AG04450 (cell line): Measurements from ENCODE around the gene CCM2L. TPM values are rescaled to one million over a fixed set of nuclear protein-coding genes. Genes with fewer than 3 reads are reported as not detected.

ENCODE experiments used
- CTCF ChIA-PET: fragments of 300-600, 350-600 bp; formaldehyde crosslinking; extraction: SDS; loops from one replicate; lab custom pipeline; 2022; ENCODE audit warnings: antibody characterized with exemption, inconsistent platforms; lab: Charles Lee
- POLR2A ChIA-PET: fragments of 350-600 bp; formaldehyde crosslinking; extraction: SDS; loops from one replicate; lab custom pipeline; 2021; ENCODE audit warnings: antibody characterized with exemption, inconsistent platforms; lab: Yijun Ruan, JAX
- DNase-seq: peaks from one replicate; pipeline ENCODE4 v3.0.0-alpha.2; 2011; ENCODE audit warnings: low read depth, low spot score
- H3K27ac ChIP-seq: one replicate; pipeline ENCODE4 v1.5.1; 2012; ENCODE audit warnings: low read depth, low read length, control low read depth
- H3K27me3 ChIP-seq: one replicate; pipeline ENCODE4 v1.6.0; 2012; ENCODE audit warnings: low read length; ENCODE audit not compliant: control insufficient read depth, insufficient read depth
- H3K4me3 ChIP-seq: 2 replicates; pipeline ENCODE4 v1.5.1; 2011; ENCODE audit warnings: mild to moderate bottlenecking, low read depth, low read length, control low read depth
- H3K9me3 ChIP-seq: 2 replicates; pipeline ENCODE4 v1.5.1; 2012; ENCODE audit warnings: low read length; ENCODE audit not compliant: control insufficient read depth, insufficient read depth
- CTCF ChIP-seq: IDR thresholded peaks from 2 replicates; pipeline ENCODE4 v1.5.1; 2011; ENCODE audit warnings: low read depth, low read length, control low read depth, inconsistent platforms
- polyA plus RNA-seq: library from polyadenylated mRNA; depleted of rRNA; stranded (reverse); fragments of >200 nt; gene quantifications from 2 replicates; pipeline ENCODE4 v1.2.3, GENCODE V29; 2011

CCM2L gene
- polyA plus RNA-seq, 1 experiment, result not detected

- H3K4me3 ChIP-seq, result no peak overlapping the region
- no peaks in the 10 kb centered on the region for H3K9me3 ChIP-seq
- ChIA-PET POLR2A (no interaction called here), CTCF (interaction anchor here (0.7 to 1.2 kb wide), 3 partner anchors 24 to 56 kb away, joined by 3 read pairs; partner anchors contain the start of gene PDRG1)
- TF ChIP-seq CTCF, result no peak
- H3K27ac ChIP-seq, result no peak overlapping the region
- no peak for DNase-seq
- peaks cover 16% of the 10 kb centered on the region for H3K27me3 ChIP-seq
These were observed 34.4 kb upstream of the CCM2L start for GRCh38 chr20:31975874-31976273.

GRCh38 chr20:31977080-31977479 is 33.2 kb upstream of the CCM2L start:
- no peak for DNase-seq
- peaks cover 16% of the 10 kb centered on the region for H3K27me3 ChIP-seq
- ChIA-PET POLR2A (no interaction called here), CTCF (no interaction called here)
- H3K27ac ChIP-seq, result no peak overlapping the region
- no peaks in the 10 kb centered on the region for H3K9me3 ChIP-seq
- no peak overlapping the region for H3K4me3 ChIP-seq
- TF ChIP-seq CTCF, result no peak

- no peak overlapping the region for H3K27ac ChIP-seq
- H3K4me3 ChIP-seq, result no peak overlapping the region
- no peak for TF ChIP-seq CTCF
- POLR2A ChIA-PET, result no interaction called here
- H3K27me3 ChIP-seq, result peaks cover 8% of the 10 kb centered on the region
- H3K9me3 ChIP-seq, result no peaks in the 10 kb centered on the region
- CTCF ChIA-PET, result no interaction called here
- no peak for DNase-seq
These were observed 30.4 kb upstream of the CCM2L start for GRCh38 chr20:31979713-31980426.

GRCh38 chr20:31981784-31982183 is 28.5 kb upstream of the CCM2L start:
- no peak overlapping the region for H3K4me3 ChIP-seq
- ChIA-PET POLR2A (no interaction called here), CTCF (no interaction called here)
- H3K27ac ChIP-seq, result no peak overlapping the region
- H3K9me3 ChIP-seq, result no peaks in the 10 kb centered on the region
- no peak for TF ChIP-seq CTCF
- H3K27me3 ChIP-seq, result peaks cover 5% of the 10 kb centered on the region
- no peak for DNase-seq

GRCh38 chr20:31984981-31985471 is 25.2 kb upstream of the CCM2L start:
- Histone ChIP-seq H3K9me3 (no peaks in the 10 kb centered on the region), H3K4me3 (no peak overlapping the region), H3K27ac (no peak overlapping the region), H3K27me3 (peaks cover 7% of the 10 kb centered on the region)
- POLR2A ChIA-PET, result no interaction called here
- no peak for DNase-seq
- CTCF ChIA-PET, result no interaction called here
- no peak for TF ChIP-seq CTCF
